ENCODE data around the gene DDX19B. TPM values are rescaled to one million over a fixed set of nuclear protein-coding genes. Genes with fewer than 3 reads are reported as not detected.

Gene DDX19B
- total RNA-seq, 4 donors from 2014 or later = 31.9 to 55.6 (median 38.3) TPM

DNA sequence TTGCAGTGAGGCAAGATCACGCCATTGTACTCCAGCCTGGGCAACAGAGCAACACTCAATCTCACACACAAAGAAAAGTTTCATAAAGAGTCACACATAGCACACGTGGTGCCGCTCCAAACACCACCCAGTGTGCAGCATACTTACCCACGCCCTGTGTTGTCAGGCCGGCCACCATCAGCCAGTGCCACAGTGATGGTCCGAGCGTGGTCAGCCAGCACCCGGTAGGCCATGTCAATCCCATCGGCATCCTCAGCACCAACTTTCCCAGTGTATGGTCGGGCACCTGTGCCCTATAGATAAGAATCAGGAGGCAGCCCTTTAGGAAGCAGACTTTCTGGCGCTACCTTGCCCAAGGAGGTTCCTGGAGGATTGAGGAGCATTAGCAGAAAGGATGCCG lies 29.5 kb upstream of the DDX19B start:
- TF ChIP-seq, protein P1, sequence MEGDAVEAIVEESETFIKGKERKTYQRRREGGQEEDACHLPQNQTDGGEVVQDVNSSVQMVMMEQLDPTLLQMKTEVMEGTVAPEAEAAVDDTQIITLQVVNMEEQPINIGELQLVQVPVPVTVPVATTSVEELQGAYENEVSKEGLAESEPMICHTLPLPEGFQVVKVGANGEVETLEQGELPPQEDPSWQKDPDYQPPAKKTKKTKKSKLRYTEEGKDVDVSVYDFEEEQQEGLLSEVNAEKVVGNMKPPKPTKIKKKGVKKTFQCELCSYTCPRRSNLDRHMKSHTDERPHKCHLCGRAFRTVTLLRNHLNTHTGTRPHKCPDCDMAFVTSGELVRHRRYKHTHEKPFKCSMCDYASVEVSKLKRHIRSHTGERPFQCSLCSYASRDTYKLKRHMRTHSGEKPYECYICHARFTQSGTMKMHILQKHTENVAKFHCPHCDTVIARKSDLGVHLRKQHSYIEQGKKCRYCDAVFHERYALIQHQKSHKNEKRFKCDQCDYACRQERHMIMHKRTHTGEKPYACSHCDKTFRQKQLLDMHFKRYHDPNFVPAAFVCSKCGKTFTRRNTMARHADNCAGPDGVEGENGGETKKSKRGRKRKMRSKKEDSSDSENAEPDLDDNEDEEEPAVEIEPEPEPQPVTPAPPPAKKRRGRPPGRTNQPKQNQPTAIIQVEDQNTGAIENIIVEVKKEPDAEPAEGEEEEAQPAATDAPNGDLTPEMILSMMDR (IDR thresholded peaks at IDR 0.05; ENCODE audit: low read depth) = no peak

DNA sequence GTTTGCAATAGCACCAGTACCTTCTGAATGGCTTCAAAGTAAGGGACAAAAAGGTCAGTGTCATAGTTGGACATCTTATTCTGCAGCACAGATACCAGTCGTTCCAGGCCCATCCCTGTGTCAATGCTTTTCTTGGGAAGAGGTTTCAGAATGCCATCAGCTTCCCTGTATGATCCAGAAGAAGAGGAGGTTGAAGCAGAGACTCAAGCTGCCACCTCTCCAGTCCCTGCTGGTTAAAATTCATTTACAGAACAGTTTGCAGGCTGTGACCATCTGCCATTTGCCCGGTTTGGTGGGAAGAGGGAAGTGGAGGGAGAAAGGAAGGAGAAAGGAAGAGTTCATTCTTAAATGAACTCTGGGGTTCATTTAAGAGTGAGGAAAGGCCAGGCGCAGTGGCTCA lies 28.8 kb upstream of the DDX19B start:
- TF ChIP-seq, protein P1 (IDR thresholded peaks at IDR 0.05; ENCODE audit: low read depth) = no peak

DNA sequence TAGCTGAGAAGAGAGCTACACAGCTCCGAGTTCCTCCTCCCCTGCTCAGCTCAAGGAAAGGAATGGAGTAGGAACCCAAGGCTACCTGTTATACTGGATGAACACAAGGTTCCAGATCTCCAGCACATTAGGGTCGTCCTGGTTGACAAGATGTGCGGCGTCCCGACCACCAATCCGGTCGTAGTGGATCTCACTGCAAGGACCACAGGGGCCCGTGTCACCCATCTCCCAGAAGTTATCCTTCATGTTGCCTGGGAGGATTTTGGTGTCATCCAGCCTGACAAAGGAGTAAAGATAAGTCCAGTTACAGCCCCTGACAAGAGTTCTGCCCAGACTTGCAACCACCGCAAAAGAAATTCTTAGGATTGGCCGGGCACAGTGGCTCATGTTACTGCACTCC lies 27.3 kb upstream of the DDX19B start:
- TF ChIP-seq, protein P1 (IDR thresholded peaks at IDR 0.05; ENCODE audit: low read depth) = no peak

DNA sequence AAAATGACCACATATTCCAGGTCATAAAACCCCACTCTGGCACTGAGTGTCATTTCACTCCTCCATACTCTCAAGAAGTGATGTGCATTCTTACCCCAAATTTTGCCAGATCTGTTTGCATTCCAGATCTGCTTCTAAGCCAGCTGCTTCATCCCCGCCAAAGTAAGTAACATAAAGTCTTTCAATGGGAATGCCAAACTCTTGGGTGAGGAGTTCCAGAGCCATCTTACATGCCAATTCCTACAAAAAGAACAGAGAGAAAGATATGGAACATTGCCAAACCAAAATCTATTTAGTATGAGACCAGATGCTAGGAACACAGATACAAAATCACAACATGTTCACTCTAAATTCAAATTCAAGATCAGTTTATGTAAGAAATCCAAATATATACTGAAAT lies 22.6 kb upstream of the DDX19B start:
- TF ChIP-seq, protein P1 (IDR thresholded peaks at IDR 0.05; ENCODE audit: low read depth) = no peak

DNA sequence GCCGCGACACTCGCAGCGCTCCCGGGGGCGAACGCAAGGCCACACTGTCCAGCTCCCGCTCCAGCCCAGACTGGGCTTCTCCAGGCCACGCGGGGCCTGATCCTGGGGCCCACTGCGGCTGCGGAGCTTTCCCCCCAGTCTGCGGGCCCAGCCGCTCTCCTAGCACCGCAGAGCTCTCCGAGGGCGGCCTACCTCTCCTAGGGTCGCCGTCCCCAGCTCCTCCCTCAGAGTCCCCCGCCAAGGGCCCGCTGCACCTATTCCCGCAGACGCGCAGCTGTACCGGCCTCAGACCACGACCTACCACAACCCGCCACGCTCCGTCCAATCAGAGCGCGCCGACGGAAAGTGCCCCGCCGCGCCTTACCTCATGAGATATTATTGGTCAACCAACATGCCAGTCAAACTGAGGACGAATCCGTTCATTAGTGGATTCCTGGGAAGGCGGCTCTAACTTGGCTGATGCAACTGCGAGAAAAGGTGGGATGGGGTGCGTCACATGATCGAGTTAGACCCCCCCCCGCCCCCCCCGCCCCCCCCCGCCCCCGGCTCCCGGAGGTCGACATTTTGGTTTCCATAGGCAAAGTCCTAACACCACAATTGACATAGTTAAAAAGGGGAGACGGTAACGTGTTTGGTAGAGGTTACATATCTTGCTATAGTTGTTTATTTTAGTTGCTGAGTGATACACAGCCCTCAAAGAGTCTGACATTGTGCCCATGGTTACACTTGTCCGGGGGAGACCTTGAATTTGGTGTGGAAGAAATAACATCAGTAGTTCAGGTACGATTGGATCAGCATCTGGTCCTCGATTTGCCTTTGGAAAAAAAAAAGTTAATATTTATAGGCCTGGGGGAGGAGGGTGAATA lies 9.5 kb upstream of the DDX19B start, which contains the start of gene AARS1:
AARS1 (minus strand) TSS at position 278 of the 866 bp plus-strand sequence. CDS start 6,743 bp downstream, outside the sequence.
- TF ChIP-seq, protein P1 (IDR thresholded peaks at IDR 0.05; ENCODE audit: low read depth) = no peak

DNA sequence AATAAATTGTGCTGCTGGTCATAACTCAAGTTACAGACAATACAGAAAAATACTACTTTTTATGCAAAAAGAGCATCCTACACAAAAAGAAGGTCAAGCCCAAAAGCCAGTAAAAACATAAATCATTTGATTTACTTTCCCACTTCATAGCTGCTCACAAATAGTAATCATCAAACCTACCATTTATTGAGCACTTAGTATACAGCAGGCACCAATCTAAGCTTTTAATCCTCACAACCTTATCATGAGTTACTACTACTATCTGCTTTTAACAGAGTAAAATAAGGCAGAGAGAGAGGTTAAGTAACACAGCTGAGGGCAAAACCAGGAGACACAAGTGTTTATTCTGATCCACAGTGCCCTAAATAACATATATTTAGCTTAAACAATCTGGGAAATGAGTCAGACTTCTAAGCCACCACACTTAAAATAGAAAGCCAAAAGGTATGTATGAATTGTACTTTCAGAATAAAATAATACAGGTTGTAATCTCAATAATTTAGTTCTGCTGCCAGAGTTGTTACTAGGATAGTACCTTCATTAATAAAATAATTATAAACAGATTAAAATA lies 8.0 kb upstream of the DDX19B start:
- TF ChIP-seq, protein P1 (IDR thresholded peaks at IDR 0.05; ENCODE audit: low read depth) = no peak

- TF ChIP-seq, protein P1 (IDR thresholded peaks at IDR 0.05; ENCODE audit: low read depth) = no peak
Observed at GRCh38 chr16:70294385-70295025, 4.5 kb upstream of the DDX19B start.

Measured in subcutaneous adipose tissue (tissue), 4 donors.